Stimulated activated CD4-positive, alpha-beta T cell treated with anti-CD3 and anti-CD28 coated beads, Interleukin-15, amount 100 ng/mL, for 1 hour (primary cell): ENCODE measurements around the gene LSM12.

ENCODE experiments used
- DNase-seq, 2 donors: peaks; one replicate each; pipeline ENCODE4 v3.0.0-alpha.2; 2020; ENCODE audit warnings: low read depth in 1 of 2, low spot score in 1 of 2

The LSM12 gene

DNA sequence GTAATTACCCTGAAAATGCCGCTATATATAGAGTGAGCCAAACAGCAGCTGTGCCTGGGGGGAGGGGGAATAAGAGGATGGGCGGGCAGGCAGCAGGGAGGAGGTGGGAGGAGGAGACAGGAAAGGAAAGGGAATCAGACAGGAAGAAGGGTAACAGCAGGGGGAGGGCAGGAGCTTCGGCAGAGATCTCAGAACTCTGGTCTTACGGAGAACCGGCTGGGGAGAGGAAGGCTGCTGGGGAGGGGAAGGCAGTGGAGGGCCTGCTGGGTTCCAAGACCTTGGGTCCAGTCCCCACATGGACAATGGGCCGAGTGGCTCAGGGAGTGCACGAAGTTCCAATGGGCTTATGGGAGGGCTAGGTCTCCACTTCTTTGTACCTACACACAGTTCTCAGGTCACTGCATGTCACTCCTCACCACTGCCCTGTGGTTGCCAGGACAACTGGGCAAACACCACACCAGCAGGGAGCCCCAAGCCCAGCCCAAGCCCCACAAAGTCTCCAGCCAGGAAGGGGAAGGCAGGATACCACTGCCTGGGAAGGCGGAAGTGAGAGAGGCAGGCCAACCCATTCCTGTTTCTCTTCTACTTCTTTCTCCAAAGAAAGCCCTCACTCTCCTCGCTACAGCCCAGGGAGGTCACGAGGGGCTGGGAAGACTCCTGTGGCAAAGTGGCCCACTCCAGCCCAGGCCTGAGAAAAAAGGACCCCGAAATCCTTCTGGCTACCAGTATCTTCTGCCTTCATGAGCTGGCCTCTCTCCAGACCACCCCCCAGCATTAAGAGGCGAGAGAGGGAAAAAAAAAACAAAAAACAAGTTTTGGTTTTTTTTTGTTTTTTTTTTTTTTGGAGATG lies 29.4 kb upstream of the LSM12 start:
- no peak for DNase-seq

- DNase-seq = no peak
These were observed 28.8 kb upstream of the LSM12 start for GRCh38 chr17:44095388-44095646.

DNA sequence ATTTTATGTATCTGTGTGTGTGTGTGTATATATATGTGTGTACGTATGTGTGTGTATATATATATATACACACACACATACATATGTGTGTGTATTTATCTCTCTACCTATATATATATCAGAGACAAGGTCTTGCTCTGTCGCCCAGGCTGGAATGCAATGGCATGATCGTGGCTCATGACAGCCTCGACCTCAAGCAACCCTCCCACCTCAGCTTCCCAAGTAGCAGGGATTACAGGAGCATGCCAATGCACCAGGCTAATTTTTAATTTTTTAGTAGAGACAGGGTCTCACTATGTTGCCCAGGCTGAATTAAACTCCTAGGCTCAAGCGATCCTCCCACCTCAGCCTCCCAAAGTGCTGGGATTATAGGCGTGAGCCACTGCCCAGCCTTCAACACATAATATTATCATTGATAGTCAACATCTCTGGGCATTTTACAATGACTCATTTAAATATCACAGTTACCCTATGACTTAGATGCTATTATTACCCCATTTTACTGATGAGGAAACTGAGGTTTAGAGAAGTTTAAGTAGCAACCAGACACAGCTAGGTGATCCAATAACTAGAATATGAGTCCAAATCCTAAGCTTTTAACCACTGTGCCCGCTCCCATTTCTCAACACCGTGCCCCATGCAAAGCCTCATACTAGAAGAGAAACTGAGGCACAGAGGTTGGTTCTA lies 28.4 kb upstream of the LSM12 start:
- no peak for DNase-seq

GRCh38 chr17:44093231-44093900 lies 26.9 kb upstream of the LSM12 start:
- DNase-seq = no peak

- no peak for DNase-seq
These were observed 25.6 kb upstream of the LSM12 start for GRCh38 chr17:44092051-44092450.

DNA sequence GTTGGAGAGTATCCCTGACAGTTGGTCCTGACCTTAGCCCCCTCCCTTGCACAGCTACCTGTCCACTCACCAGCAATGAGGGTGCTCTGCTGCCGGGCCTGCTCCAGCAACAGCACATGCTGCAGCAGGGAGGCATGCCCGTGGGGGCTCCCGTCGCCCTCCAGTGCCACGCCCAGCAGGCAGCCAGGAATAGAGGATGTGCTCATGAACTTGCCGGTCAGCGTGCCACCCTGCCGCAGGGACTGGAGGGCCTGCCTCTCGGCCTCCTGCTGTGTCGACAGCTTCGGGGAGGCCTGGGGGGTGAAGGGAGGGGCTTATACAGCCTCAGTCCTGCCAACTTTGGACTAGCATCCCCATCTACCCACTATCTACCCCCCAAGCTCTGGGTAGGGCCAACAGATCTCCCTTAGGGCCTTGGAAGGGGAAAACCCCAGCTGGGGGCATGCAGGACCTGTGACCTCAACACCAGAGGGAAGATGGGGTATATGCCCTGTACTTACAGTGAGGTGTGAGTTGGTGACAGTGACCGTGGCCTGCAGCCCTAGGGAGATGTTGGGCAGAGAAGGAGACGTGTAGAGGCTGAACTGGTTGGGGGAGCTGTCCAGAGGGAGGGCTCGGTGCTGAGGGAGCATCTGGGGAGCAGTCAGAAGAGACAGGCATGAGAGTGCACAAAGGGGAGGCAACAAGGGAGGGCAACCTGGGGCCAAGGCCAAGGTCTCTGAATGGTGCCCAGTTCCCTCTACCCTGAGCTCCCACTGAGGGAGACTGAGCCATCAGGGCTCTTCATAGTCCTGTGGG lies 24.9 kb upstream of the LSM12 start:
- no peak for DNase-seq

GRCh38 chr17:44088254-44088653 lies 21.8 kb upstream of the LSM12 start:
- no peak for DNase-seq

DNA sequence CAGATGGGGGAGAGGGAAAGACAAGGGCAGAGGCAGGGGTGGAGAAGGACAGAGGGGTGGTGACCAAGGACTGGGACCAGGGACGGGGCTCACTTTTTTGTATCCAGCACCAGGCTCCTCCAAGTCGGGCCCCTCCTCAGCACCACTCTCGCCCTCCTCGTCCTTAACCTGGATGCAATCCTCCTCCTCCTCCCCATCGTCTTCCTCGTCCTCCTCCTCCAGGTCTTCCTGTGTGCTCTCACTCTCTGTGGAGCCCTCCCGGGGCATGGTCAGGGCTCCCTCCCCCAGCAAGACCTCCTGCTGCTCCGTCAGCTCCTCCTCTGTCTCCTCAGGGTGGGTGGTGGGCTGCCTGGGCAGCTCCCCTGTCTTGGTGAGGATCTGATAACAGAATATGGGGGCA lies 20.8 kb upstream of the LSM12 start:
- DNase-seq = no peak

- peak in 1 of 2 donors; percentile 54 for DNase-seq
These were observed 20.2 kb upstream of the LSM12 start for GRCh38 chr17:44086364-44087311.

- no peak for DNase-seq
These were observed 19.4 kb upstream of the LSM12 start for GRCh38 chr17:44085908-44086307.

- no peak for DNase-seq
These were observed 18.4 kb upstream of the LSM12 start for GRCh38 chr17:44084921-44085320.

- peak in 1 of 2 donors; percentile 23 for DNase-seq
These were observed 17.7 kb upstream of the LSM12 start for GRCh38 chr17:44084131-44084538.

- no peak for DNase-seq
These were observed 16.9 kb upstream of the LSM12 start for GRCh38 chr17:44083250-44083849.

DNA sequence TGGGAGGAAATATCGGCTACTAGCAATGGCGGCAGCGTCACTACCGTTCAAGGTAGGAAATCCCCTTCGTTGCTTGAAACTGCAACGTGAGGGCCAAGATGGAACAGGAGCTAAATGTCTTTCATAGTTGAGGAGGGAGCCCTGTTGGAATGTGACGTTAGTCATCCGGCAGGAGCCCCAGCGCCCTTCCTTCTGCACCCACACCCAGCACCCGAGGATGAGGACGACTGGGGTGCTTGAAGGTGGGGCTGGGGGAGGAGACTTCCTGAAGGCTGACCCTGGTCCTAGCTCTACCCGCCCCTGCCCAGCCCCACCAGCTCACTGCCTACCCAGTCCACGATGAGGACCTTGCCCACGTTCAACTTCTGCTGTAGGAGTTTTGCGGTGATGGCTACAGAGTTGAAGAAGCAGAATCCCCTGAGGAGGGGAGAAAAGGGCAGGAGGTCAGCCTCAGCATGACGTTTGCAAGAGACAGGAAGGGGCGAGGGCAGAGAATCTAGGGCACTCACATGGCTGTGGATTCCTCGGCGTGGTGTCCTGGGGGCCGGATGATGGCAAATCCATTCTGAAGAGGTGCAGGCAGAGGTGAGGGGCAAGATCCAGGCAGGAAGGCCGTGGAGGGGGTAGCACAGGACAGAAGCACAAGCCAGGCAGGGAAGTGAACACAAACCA lies 15.9 kb upstream of the LSM12 start:
- no peak for DNase-seq

GRCh38 chr17:44081681-44082080 lies 15.2 kb upstream of the LSM12 start:
- DNase-seq = no peak

DNA sequence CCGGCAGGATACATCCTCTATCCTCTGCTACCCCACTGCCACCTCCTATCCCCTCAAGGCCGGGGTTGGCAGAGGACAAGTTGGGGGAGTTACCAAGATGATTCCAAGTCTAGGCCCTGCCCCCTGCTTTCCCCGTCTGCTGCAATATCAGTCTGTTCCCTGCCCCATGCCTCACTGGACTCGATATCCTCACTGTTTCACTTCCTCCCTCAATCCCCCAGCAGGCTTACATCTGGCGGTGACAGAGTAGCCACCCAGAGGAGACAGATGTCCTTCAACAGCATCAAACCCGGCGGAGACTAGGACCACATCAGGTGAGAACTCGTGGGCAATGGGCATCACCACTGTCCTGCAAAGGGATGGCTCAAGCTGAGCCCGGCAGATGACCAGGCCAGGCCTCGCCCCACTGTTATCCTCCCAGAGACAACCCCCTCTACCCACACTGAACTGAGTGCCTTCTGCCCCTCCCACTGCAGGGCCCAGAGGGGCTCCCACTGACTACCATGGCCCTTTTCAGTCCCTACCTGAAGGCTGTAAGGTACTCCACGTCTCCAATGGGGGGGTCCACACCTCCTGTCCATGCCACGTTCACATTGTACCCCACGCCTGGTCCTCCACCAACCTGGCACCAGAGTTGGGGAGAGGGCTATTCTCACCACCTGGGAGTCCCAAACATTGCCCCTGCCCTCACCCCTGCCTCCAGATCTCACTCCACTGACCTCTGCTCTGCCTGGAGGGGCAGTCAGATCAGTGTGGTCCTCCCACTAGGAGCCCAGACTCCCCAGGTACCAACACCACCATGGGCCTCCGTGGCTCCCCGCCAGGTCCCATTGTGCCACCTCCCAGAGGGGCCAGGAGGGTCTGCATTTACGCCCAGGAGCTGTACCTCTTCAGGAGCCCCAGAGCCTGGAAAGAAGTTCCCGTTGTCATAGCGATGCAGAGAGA lies 13.7 kb upstream of the LSM12 start:
- no peak for DNase-seq

- no peak for DNase-seq
These were observed 11.9 kb upstream of the LSM12 start for GRCh38 chr17:44078412-44078811.

DNA sequence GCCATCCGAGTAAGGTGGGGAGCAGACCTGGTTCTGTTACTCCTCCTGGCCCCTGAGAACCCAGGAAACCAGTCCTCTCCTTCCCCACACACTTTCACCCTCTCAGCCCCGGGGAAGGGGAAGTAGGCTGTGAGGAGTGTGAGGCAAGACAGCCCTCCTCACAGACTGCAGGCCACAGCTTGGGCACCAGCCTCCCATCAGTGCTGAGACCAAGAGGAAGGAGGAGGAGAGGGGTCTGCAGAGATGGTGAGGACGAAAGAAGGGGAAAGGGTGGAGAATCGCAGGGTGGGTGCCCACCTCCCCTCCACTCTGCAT lies 11.1 kb upstream of the LSM12 start:
- DNase-seq = no peak
